AG09319 (cell line): ENCODE results near the gene CLIC6.

ENCODE experiments used
- DNase-seq: peaks from one replicate; pipeline ENCODE4 v3.0.0-alpha.2; 2010; ENCODE audit warnings: low read depth; ENCODE audit errors: extremely low read depth
- CTCF ChIP-seq: IDR thresholded peaks from 2 replicates; pipeline ENCODE4 v1.5.1; 2011; ENCODE audit warnings: low read depth, mild to moderate bottlenecking, inconsistent platforms, low read length, moderate library complexity

The CLIC6 gene

GRCh38 chr21:34671891-34672290, 3.1 kb downstream of the CLIC6 start:
- TF ChIP-seq CTCF, result no peak
- no peak for DNase-seq

GRCh38 chr21:34673006-34673405, 4.2 kb downstream of the CLIC6 start:
- no peak for DNase-seq
- no peak for TF ChIP-seq CTCF

GRCh38 chr21:34674468-34674867, 5.7 kb downstream of the CLIC6 start:
- TF ChIP-seq CTCF, result no peak
- no peak for DNase-seq

- TF ChIP-seq CTCF, result no peak
- no peak for DNase-seq
These were observed 7.1 kb downstream of the CLIC6 start for GRCh38 chr21:34675871-34676270.

GRCh38 chr21:34679051-34679450, 10.3 kb downstream of the CLIC6 start:
- no peak for DNase-seq
- TF ChIP-seq CTCF, result no peak

- no peak for DNase-seq
- no peak for TF ChIP-seq CTCF
These were observed 15.5 kb downstream of the CLIC6 start for GRCh38 chr21:34684174-34684876.

- DNase-seq, result no peak
- TF ChIP-seq CTCF, result no peak
These were observed 18.3 kb downstream of the CLIC6 start for GRCh38 chr21:34687065-34687464.
